HL-60/S4 treated with phorbol 12-myristate 13-acetate at 8.2 ng/mL for 4 days and 3 days (cell line): ENCODE data around the gene FAM3D.

ENCODE experiments used
- in situ Hi-C: fragments of 300-500 bp; cut with MboI; formaldehyde crosslinking; loops from 2 replicates; pipeline ENCODE4 v1.15.0; 2022; ENCODE audit warnings: low sequenced_read_pairs

FAM3D gene

DNA sequence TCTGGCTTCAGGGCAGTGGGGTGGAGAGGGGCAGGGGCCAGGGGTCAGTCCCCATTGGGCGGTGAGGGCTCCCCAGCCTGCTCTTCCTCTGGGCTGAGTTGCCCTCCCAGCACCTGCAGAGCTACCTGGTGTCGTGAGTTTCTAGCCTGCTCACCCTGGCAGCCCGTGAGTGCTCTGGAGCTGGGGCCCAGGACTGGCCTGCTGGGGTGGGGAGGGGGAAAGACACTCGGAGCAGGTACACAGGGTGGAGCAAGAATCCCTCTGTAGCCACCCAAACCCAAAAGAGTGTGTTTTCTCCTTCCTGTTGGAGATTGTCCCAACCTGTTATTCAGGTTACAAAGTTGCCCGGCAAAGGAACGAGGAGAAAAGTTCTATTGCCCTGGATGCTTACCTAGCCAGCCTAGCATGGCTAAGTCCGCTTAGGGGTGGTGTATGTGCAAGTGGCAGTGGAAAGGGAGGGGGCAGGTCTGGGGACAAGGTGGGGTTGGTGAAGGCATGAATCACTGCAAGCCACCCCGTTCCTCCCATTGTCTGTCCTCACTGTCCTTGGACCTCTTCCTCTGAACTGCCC, 8.9 kb downstream of the FAM3D start:
- in situ Hi-C loops, result no loop called here

GRCh38 chr3:58657036-58657520, 9.5 kb downstream of the FAM3D start:
- in situ Hi-C loops, result no loop called here

DNA sequence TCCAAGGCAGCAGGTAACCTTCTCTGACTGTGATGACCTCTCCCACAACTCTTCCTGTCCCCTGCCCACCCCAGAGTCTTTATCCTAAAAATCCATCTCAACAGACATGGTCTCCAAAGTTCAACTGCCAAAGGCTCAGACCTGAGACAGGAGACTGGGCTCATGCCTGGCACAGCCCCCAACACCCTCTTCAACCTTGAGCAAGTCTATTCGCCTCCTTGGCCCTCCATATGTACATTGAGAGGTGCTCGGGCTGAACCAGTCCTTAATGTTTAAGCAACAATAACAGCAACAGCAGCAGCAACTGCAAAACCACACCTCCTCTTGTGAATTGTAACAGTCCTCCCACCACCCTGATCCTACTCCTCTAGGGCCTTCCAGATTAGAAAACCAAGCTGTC, 9.9 kb downstream of the FAM3D start:
- in situ Hi-C loops, result no loop called here

DNA sequence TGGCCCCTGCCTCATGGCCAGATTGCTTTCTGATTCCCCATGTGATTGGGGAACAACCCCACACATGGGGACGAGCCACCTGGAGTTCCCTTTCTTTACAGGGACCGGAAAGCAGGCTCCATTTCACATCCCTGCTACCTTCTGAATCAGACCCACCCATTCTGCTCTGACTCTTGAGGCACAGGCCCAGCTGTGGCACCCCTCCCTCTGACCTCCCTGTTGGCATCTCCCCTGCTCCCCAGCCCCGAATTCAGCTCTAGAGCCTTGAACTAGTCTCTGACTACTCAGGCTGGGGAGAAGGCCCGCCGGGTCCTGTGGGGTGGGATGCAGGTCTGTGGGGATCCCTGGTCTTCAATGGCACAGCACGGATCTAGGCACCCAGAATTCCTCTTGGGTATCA, 12.1 kb downstream of the FAM3D start:
- in situ Hi-C loops, result no loop called here

- in situ Hi-C loops, result no loop called here
These were observed 13.9 kb downstream of the FAM3D start for GRCh38 chr3:58652624-58653023.

- in situ Hi-C loops, result no loop called here
These were observed 15.3 kb downstream of the FAM3D start for GRCh38 chr3:58651276-58651675.

- in situ Hi-C loops, result loop anchor here (25.0 kb wide), 1 partner anchor 335 kb away; the partner anchor contains the start of genes HTD2 and RPP14
These were observed 19.0 kb downstream of the FAM3D start for GRCh38 chr3:58647381-58648141.

- in situ Hi-C loops, result loop anchor here (25.0 kb wide), 1 partner anchor 334 kb away; the partner anchor contains the start of genes HTD2 and RPP14
These were observed 20.1 kb downstream of the FAM3D start for GRCh38 chr3:58646503-58646902.

GRCh38 chr3:58645726-58646125, 20.8 kb downstream of the FAM3D start:
- in situ Hi-C loops, result loop anchor here (25.0 kb wide), 1 partner anchor 333 kb away; the partner anchor contains the start of genes HTD2 and RPP14

- in situ Hi-C loops, result loop anchor here (25.0 kb wide), 1 partner anchor 331 kb away; the partner anchor contains the start of genes HTD2 and RPP14
These were observed 23.7 kb downstream of the FAM3D start for GRCh38 chr3:58642846-58643245.

DNA sequence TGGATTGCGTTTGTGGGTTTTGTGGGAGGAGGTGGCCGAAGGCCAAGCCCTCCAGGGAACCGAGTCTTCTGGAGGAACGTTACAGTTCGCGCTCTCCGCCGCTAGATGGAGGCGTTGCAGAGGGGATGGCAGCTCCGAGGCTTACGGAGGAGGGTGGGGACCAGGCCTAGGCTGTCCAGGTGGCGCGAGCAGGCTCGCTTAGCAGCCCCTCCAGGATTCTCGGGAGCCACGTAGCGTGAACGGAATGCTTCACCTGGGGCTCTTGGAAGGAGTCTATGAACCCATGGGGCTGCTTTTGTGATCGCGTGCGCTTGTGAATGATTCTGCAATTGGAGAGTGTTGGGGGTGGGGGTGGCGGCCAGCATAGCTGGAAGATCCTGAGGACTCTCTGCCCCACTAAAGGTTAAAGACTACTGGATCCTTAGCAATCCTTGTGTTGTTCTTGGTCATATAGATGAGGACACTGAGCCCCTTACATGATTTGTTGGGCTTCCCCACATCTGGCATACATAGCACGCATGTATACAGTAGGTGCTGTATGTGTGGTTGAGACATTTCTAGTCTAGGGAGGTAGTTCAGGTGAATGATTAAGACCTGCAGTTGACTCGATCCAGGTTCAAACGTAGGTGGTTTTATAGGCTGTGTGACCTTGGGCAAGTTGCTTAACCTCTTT, 25.7 kb downstream of the FAM3D start:
- in situ Hi-C loops, result loop anchor here (25.0 kb wide), 1 partner anchor 329 kb away; the partner anchor contains the start of genes HTD2 and RPP14

DNA sequence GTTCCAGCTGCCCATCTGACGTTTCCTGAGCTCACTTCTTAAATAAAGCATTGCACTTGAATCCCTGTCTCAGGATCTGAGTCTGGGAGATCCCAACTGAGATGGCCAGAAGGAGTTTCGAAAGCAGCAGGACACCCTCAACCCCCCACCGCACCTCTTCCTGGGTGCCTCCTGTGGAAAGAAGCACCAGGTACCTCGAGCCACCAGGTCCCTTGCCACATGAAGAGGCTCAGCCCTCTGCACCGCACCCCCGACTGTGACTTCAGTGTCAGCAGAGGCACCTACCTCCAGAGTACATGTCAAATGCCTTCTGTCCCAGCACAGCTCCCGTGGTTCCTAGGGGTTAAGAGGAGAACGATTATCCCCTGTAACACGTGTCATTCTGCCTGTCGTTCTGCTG, 26.7 kb downstream of the FAM3D start:
- in situ Hi-C loops, result loop anchor here (25.0 kb wide), 1 partner anchor 328 kb away; the partner anchor contains the start of genes HTD2 and RPP14

- in situ Hi-C loops, result loop anchor here (25.0 kb wide), 1 partner anchor 327 kb away; the partner anchor contains the start of genes HTD2 and RPP14
These were observed 27.6 kb downstream of the FAM3D start for GRCh38 chr3:58639001-58639400.

DNA sequence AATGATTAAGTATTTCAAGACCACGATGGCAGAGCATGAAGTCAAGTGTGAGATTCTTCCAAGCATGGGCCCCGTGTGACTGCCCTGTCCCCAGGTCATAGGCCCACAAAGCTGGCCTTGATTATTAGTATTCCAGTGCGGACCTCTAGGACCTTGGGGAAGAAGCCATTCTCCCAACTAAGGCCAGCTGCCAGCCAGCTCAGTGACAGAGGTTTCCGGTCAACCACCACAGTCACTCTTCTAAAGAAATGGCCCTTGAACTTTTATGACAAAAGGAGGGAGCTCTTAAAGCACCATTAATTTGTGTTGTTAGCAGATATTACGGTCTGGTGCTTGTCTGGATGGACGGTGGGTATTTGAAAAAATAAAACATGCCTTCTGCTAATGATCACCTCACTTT, 28.0 kb downstream of the FAM3D start:
- in situ Hi-C loops, result loop anchor here (25.0 kb wide), 1 partner anchor 326 kb away; the partner anchor contains the start of genes HTD2 and RPP14

DNA sequence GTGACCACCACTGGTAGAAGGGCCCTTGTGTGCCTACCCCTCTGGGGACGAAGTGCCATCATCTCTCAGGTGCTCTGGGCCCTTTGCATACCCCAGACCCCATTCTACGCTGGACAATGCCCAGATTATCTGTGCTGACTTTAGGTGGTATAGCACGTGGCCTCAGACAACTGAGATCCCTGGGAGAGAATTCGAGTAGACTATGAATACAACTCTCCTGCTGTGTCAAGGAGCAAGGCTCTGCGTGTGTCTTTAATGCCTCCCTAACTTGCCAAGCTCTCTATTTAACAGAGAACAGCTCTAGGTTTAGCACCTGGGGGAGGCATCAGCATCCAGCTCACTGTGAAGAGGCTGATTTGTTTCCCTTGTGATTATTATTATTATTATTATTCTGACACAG, 29.1 kb downstream of the FAM3D start:
- in situ Hi-C loops, result loop anchor here (25.0 kb wide), 1 partner anchor 325 kb away; the partner anchor contains the start of genes HTD2 and RPP14

DNA sequence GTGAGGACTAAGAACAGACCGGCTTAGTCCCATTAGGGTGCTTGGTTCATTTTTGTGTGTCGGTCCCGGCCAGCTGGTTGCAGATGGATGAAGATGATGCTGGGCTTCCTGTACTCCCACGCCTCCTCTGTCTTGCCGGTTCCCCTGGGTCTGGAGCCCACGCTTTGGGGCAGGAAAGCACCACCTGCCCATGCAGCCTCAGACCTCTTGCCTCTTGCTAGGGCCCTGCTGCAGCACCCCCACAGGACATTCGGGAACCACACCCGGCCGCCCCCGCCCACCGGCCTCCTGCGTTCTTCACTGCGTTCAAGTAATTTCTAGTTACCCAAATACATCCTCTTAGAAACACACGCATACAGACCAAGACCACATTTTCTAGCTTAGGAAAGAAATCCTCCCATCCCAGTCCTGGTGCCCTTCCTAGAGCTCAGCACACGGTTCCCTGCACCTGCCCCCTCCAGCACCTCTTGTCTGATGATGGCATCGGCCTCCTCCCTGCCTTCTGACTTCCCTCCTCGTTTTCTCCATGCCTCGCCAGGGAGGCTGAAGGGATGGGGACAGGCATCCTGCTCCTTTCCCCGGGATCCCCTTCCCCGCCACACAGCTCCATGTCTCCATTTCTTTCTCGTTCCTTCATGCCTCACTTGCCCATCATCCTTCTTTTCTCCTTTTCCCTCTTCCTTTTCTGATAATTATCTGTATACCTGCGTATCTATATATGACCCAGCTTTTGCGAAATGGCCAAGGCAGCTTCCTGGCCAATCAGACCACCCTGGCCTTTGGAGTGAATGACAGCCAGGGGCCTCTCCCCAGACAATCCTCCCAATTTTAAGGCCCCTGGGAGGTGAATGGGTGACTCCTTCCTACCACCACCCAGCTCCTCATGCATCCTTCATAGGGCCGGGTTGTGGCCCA, 30.9 kb downstream of the FAM3D start:
- in situ Hi-C loops, result loop anchor here (25.0 kb wide), 1 partner anchor 323 kb away; the partner anchor contains the start of genes HTD2 and RPP14

DNA sequence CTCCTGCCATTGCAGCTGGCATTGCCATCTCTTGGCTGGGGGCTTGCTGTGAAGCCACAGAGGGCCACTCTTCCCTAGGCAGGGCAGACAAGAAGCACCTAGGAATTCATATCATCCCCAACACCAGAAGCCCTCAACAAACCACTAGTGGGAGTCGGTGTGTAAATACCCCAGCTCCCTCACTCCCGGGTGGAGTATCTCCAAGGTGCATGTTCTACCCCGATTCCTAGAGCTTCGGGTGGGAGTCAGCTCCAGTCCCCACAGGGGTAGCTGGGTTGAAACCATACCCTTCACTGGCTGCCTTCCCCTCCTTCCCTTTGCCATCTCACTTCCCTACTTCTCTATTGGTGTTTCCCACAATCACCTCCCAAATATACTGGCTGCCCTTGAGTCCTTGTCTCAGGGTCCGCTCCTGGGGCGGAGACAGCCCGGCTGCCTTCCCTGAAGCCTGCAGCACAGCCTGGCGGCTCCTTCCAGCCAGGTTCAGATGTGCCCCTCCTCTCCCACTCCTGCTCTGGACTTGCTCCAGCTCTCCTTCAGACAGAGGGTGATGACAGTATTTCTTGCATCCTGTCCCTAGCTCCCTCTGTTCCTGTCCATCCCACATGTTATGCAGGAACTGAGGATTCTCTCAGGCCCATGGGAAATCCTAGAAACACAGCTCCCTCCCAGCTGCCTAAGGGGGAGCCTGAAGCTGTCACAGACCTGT, 33.3 kb downstream of the FAM3D start:
- in situ Hi-C loops, result loop anchor here (25.0 kb wide), 1 partner anchor 321 kb away; the partner anchor contains the start of genes HTD2 and RPP14

DNA sequence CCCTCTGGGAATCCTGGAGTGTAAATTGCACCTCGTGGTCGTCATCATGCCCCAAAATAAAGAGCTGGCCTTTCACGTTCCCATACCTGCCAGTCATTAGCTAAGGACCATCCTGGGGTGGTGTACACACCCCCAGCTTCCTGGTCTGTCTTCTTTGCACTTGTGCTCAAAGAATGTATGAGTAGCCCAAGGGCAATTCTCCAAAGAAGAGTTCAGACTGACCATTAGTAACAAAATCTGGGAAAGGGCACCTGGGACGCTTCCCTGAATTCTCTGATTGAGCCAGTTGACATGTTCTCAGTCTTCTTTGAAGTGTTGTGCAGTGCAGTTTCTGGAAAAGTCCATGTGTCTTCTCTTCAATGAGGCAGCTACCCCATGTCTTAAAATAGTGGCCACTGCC, 34.8 kb downstream of the FAM3D start:
- in situ Hi-C loops, result loop anchor here (25.0 kb wide), 1 partner anchor 319 kb away; the partner anchor contains the start of genes HTD2 and RPP14

DNA sequence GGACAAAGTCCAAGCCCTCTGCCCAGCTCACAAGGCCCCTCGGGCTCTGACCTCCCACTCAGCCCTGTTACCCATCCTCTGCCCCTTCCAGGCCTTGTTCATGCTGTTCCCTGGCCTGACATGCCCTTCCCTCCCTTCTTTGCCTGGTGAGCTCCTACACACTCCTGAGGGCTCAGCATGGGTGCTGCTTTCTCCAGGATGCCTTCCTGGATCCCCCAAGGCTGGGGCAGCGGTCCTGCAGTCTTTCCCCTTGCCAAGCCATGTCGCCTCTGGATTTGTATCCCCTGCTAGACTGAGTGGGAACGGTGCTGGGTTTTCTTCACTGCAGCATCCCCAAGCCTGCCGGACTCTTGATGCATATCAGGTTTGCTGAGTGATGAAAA, 35.9 kb downstream of the FAM3D start:
- in situ Hi-C loops, result loop anchor here (25.0 kb wide), 1 partner anchor 318 kb away; the partner anchor contains the start of genes HTD2 and RPP14
